Smooth muscle cell (in vitro differentiated cells): ENCODE measurements around the gene KXD1. TPM values are rescaled to one million over a fixed set of nuclear protein-coding genes. Genes with fewer than 3 reads are reported as not detected.
"Not testable (repeated sequence)": the region's sequence is repeated elsewhere in the genome, so short reads cannot be mapped to it uniquely, and the experiment has no call there.

Experiments
- DNase-seq: peaks from one replicate; lab custom pipeline; 2025; ENCODE audit not compliant: unreplicated experiment; lab: John Stamatoyannopoulos, UW
- H2AFZ ChIP-seq: fragments of 200-600 bp; sonication (generic); 2 replicates; pipeline ENCODE4 v1.6.0; 2016; ENCODE audit warnings: antibody characterized with exemption, low read depth, mild to moderate bottlenecking
- H3F3A ChIP-seq: fragments of 200-600 bp; sonication (generic); 2 replicates; pipeline ENCODE4 v1.6.0; 2017; ENCODE audit warnings: antibody characterized with exemption, low read depth
- H3K27ac ChIP-seq: fragments of 200-600 bp; sonication (generic); 2 replicates; pipeline ENCODE4 v1.5.1; 2016; ENCODE audit warnings: low read depth, mild to moderate bottlenecking
- H3K27me3 ChIP-seq: fragments of 200-600 bp; sonication (generic); 2 replicates; pipeline ENCODE4 v1.6.1; 2016; ENCODE audit warnings: low read depth, mild to moderate bottlenecking
- H3K36me3 ChIP-seq: fragments of 200-600 bp; sonication (generic); 2 replicates; pipeline ENCODE4 v1.5.1; 2016; ENCODE audit warnings: low read depth
- H3K4me1 ChIP-seq: fragments of 200-600 bp; sonication (generic); 2 replicates; pipeline ENCODE4 v1.5.1; 2016; ENCODE audit warnings: low read depth
- H3K4me2 ChIP-seq: fragments of 200-600 bp; sonication (generic); 2 replicates; pipeline ENCODE4 v1.6.0; 2016; ENCODE audit warnings: mild to moderate bottlenecking
- H3K4me3 ChIP-seq: fragments of 200-600 bp; sonication (generic); 2 replicates; pipeline ENCODE4 v1.5.1; 2016; ENCODE audit warnings: mild to moderate bottlenecking
- H3K79me2 ChIP-seq: fragments of 200-600 bp; sonication (generic); 2 replicates; pipeline ENCODE4 v1.6.0; 2016; ENCODE audit warnings: low read depth, mild to moderate bottlenecking
- H3K9ac ChIP-seq: fragments of 200-600 bp; sonication (generic); 2 replicates; pipeline ENCODE4 v1.6.0; 2016; ENCODE audit warnings: low read depth
- H3K9me3 ChIP-seq: fragments of 200-600 bp; sonication (generic); replicated peaks from 2 replicates; pipeline ENCODE4 v1.5.1; 2016; ENCODE audit warnings: low read depth
- H4K20me1 ChIP-seq: fragments of 200-600 bp; sonication (generic); 2 replicates; pipeline ENCODE4 v1.6.0; 2016; ENCODE audit warnings: low read depth
- WGBS: methylation state at CpG from one replicate; pipeline ENCODE4 v1.1.7; 2016; ENCODE audit warnings: low lambda C conversion rate; 5-methylcytosine and 5-hydroxymethylcytosine counted together
- polyA plus RNA-seq: library from polyadenylated mRNA; unstranded; fragments of >200 nt; fragmentation: Nextera tagmentation; extraction: Ambion mirVana; gene quantifications from 2 replicates; pipeline ENCODE4 v1.2.1, GENCODE V29; 2016
- total RNA-seq: library from RNA; depleted of rRNA; stranded (reverse); fragments of >200 nt; gene quantifications from 2 replicates; pipeline ENCODE4 v1.2.3, GENCODE V29; 2014
- TF ChIP-seq, protein P1 (sequence below): fragments of 200-600 bp; sonication (generic); IDR thresholded peaks from 2 replicates; pipeline ENCODE4 v1.5.1; 2017; ENCODE audit warnings: borderline replicate concordance, mild to moderate bottlenecking, antibody characterized with exemption; ENCODE audit not compliant: insufficient read depth, poor library complexity, severe bottlenecking

The KXD1 gene
- total and polyA plus RNA-seq, 2 experiments from 2014 or later: 75.4 to 134 TPM

DNA sequence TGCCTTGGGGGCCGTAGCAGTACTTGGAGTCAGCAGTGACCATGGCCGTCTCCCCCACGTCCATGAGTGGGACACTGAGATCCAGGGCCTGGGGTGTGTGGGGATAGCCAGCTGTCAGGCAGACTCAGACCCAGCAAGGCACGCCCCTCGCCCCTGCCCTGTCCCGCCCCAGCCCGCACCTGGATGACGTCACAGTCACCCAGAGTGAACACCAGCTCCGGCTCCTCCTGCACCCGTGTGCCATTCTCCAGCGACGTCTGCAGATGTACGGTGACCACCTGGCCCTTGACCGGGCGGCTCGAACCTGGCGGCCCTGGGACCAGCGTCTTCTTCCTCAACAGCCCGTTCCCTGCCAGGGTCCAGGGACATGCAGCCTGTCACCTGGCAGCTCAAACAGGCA is 18.3 kb upstream of the KXD1 start:
- Histone ChIP-seq H3K9ac (no peak overlapping the region), H3K27me3 (no peaks in the 10 kb centered on the region), H3K4me1 (peaks cover 9% of the 10 kb centered on the region), H3K36me3 (no peaks in the 10 kb centered on the region), H3K9me3 (no peaks in the 10 kb centered on the region), H3K4me2 (no peak overlapping the region), H2AFZ (no peak overlapping the region), H3K79me2 (peaks cover 16% of the 10 kb centered on the region), H4K20me1 (no peaks in the 10 kb centered on the region), H3K27ac (no peak overlapping the region), H3F3A (no peaks in the 10 kb centered on the region), H3K4me3 (no peak overlapping the region)
- no peak for DNase-seq
- TF ChIP-seq, protein P1, sequence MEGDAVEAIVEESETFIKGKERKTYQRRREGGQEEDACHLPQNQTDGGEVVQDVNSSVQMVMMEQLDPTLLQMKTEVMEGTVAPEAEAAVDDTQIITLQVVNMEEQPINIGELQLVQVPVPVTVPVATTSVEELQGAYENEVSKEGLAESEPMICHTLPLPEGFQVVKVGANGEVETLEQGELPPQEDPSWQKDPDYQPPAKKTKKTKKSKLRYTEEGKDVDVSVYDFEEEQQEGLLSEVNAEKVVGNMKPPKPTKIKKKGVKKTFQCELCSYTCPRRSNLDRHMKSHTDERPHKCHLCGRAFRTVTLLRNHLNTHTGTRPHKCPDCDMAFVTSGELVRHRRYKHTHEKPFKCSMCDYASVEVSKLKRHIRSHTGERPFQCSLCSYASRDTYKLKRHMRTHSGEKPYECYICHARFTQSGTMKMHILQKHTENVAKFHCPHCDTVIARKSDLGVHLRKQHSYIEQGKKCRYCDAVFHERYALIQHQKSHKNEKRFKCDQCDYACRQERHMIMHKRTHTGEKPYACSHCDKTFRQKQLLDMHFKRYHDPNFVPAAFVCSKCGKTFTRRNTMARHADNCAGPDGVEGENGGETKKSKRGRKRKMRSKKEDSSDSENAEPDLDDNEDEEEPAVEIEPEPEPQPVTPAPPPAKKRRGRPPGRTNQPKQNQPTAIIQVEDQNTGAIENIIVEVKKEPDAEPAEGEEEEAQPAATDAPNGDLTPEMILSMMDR: no peak
- 95% methylated on average over 19 of the region's 19 CpGs for WGBS

GRCh38 chr19:18540200-18540599 is 17.5 kb upstream of the KXD1 start:
- H3K4me1 ChIP-seq, H3K9ac ChIP-seq, H3K27me3 ChIP-seq, H3K27ac ChIP-seq, H3K9me3 ChIP-seq, H3K4me2 ChIP-seq, H4K20me1 ChIP-seq, H3K36me3 ChIP-seq, H3K4me3 ChIP-seq, H3F3A ChIP-seq, DNase-seq, H2AFZ ChIP-seq: not testable (repeated sequence)
- 100% methylated on average over 1 of the region's 1 CpG for WGBS
- H3K79me2 ChIP-seq: peaks cover 16% of the 10 kb centered on the region

DNA sequence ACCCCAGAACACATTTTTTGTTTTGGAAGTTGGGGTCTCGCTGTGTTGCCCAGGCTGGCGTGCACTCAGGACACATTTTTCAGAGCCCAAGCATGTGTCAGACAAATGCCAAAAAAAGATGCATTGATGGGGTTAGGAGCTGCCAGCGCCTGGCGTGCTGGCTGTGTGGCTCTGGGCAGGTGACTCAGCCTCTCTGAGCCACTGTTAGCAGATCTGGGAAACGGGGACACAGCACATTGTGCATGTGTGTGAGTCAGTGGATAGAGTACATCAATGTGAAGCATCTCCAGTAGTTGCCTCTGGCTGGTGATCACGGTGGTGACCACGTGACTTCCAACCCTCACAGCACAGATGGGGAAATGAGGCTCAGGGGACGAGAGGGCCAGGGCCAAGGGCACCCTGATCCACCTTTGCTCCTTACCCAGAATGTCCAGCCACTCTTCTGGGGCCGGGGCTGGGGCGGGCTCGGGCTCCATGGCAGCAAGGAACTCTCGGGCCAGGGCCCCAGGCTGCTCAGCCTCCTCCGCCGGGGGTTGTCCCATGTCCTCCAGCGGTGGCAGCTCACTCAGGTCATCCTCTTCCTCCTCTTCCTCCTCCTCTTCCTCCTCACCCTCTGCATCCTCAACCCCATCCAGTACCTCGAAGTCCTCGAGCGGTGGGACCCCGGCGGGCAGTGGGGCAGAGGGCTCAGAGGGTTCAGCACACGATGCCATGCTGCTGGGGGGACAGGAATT is 16.2 kb upstream of the KXD1 start:
- no peak overlapping the region for H3K27ac ChIP-seq
- peaks cover 9% of the 10 kb centered on the region for H3K4me1 ChIP-seq
- no peaks in the 10 kb centered on the region for H3F3A ChIP-seq
- H3K4me3 ChIP-seq: no peak overlapping the region
- TF ChIP-seq, protein P1: no peak
- WGBS: 95% methylated on average over 20 of the region's 21 CpGs
- no peak overlapping the region for H3K9ac ChIP-seq
- H4K20me1 ChIP-seq: no peaks in the 10 kb centered on the region
- H3K4me2 ChIP-seq: no peak overlapping the region
- H3K27me3 ChIP-seq: no peaks in the 10 kb centered on the region
- no peak overlapping the region for H2AFZ ChIP-seq
- peaks cover 16% of the 10 kb centered on the region for H3K79me2 ChIP-seq
- H3K9me3 ChIP-seq: no peaks in the 10 kb centered on the region
- DNase-seq: no peak
- no peaks in the 10 kb centered on the region for H3K36me3 ChIP-seq

DNA sequence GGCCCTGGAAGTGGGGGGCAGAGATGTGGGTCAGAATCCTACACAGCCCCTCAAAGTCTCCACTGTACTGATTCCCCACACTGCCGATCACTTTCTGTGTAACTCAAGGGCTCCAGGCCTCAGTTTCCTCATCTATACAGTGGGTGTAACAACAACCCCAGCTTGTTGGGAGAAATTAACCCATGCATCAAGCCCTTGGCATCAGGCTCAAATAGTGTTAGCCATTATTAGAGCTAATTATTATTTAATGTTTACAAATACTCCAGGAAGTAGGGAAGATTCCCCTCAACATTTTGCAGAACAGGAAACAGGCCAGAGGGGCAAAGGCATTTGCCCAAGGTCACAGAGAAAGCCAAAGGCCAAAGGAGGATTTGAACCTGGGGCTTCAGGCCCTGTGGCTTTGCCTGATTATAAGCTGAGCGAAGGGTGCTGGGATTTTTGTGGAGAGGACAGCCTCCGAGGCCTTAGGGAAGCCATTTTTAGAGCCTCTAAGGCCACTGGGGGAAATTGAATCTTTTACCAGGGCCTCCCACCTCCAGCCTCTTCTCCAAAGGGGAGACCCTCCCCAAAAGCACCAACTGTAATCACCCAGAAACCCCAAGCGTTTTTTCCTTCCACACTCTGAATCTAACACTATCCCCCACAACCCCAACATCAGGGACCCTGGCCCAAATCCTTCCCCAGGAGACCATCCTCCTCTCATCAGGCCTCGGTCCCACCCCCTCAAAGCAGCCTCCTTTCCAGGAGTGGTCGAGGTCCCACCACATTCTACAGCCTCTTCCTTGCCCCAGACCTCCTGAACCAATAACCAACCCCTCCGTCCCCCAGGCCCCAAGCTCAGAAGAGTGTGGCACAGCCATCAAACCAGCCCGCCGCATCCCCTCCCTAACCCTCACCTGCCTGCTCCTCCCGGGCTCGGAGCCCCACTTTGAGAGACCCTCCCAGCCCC is 15.4 kb upstream of the KXD1 start:
- no peaks in the 10 kb centered on the region for H3K27me3 ChIP-seq
- H3K4me2 ChIP-seq: peak overlapping the region; percentile 85
- no peaks in the 10 kb centered on the region for H3K9me3 ChIP-seq
- H3K79me2 ChIP-seq: peaks cover 16% of the 10 kb centered on the region
- no peak for DNase-seq
- TF ChIP-seq, protein P1: no peak
- peak overlapping the region; percentile 12 for H3K27ac ChIP-seq
- H2AFZ ChIP-seq: no peak overlapping the region
- H3K9ac ChIP-seq: peak overlapping the region; percentile 83
- H3K36me3 ChIP-seq: no peaks in the 10 kb centered on the region
- H3K4me3 ChIP-seq: peak overlapping the region; percentile 75
- no peaks in the 10 kb centered on the region for H3F3A ChIP-seq
- H4K20me1 ChIP-seq: no peaks in the 10 kb centered on the region
- peaks cover 9% of the 10 kb centered on the region for H3K4me1 ChIP-seq
- 33% methylated on average over 11 of the region's 11 CpGs for WGBS
